ENCODE data around the gene ASIC2. TPM values are rescaled to one million over a fixed set of nuclear protein-coding genes. Genes with fewer than 3 reads are reported as not detected.

The ASIC2 gene
- total RNA-seq, 1 donor = not detected

DNA sequence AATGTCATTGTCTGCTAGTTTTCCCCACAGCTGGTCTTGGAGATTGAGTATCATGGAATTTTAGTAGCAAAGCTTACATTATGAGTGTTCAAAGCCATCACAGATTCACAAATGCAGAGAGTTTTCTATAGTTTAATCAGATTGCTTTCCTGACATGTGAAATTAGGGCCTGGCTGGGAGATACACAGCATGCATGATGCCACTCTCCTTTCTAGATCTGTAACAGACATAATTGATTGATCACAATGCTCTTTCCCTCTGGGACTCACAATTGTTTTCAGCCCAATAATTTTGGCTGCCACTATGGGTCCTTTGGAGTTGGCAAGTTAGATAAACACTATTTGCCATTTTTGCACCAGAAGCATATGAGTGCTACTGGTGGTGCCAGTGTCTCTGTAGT is 168.9 kb downstream of the ASIC2 start:
- Histone ChIP-seq H3K27me3 (ENCODE audit: insufficient read depth, low read length) (no peaks in the 10 kb centered on the region), H3K27ac (ENCODE audit: low read depth, low read length) (no peak overlapping the region), H3K79me2 (ENCODE audit: insufficient read depth, low read length) (no peaks in the 10 kb centered on the region), H3K36me3 (ENCODE audit: insufficient read depth, low read length) (no peaks in the 10 kb centered on the region), H3K4me1 (ENCODE audit: insufficient read depth, low read length) (no peaks in the 10 kb centered on the region), H2AFZ (ENCODE audit: low read length) (no peak overlapping the region), H4K20me1 (ENCODE audit: insufficient read depth, low read length) (no peaks in the 10 kb centered on the region), H3K4me2 (ENCODE audit: insufficient read depth, low read length) (no peak overlapping the region), H3K9me3 (ENCODE audit: low read depth, low read length) (no peaks in the 10 kb centered on the region), H3K4me3 (ENCODE audit: insufficient read depth, low read length) (no peak overlapping the region)
- no peak for DNase-seq (ENCODE audit: insufficient read length, low spot score, missing footprints)
- TF ChIP-seq, protein P1, sequence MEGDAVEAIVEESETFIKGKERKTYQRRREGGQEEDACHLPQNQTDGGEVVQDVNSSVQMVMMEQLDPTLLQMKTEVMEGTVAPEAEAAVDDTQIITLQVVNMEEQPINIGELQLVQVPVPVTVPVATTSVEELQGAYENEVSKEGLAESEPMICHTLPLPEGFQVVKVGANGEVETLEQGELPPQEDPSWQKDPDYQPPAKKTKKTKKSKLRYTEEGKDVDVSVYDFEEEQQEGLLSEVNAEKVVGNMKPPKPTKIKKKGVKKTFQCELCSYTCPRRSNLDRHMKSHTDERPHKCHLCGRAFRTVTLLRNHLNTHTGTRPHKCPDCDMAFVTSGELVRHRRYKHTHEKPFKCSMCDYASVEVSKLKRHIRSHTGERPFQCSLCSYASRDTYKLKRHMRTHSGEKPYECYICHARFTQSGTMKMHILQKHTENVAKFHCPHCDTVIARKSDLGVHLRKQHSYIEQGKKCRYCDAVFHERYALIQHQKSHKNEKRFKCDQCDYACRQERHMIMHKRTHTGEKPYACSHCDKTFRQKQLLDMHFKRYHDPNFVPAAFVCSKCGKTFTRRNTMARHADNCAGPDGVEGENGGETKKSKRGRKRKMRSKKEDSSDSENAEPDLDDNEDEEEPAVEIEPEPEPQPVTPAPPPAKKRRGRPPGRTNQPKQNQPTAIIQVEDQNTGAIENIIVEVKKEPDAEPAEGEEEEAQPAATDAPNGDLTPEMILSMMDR (IDR thresholded peaks at IDR 0.05; ENCODE audit: extremely low read depth, low read depth, low read length) = no peak

DNA sequence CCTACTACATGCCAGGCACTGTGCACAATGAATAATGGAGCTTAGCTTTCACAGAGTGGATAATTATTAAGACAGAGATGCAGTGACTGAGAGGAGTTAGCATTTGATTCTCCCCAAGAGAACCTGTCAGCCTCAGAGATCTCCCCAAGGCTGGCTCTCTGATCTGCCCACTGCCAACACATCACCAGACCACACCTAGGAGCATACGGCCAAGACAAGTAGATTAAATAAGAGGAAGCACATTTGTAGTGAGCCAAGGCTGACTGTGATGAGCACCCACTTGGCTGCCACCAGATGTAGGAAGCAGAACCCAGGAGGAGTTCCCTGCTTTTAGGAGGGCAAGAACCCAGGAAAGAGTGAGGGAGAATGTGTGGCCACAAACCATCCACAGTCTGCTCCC is 171.3 kb downstream of the ASIC2 start:
- no peak for DNase-seq (ENCODE audit: insufficient read length, low spot score, missing footprints)
- Histone ChIP-seq H3K27ac (ENCODE audit: low read depth, low read length) (no peak overlapping the region), H2AFZ (ENCODE audit: low read length) (no peak overlapping the region), H3K79me2 (ENCODE audit: insufficient read depth, low read length) (no peaks in the 10 kb centered on the region), H3K4me2 (ENCODE audit: insufficient read depth, low read length) (no peak overlapping the region), H3K4me3 (ENCODE audit: insufficient read depth, low read length) (no peak overlapping the region), H3K9me3 (ENCODE audit: low read depth, low read length) (no peaks in the 10 kb centered on the region), H3K27me3 (ENCODE audit: insufficient read depth, low read length) (no peaks in the 10 kb centered on the region), H3K4me1 (ENCODE audit: insufficient read depth, low read length) (no peaks in the 10 kb centered on the region), H3K36me3 (ENCODE audit: insufficient read depth, low read length) (no peaks in the 10 kb centered on the region), H4K20me1 (ENCODE audit: insufficient read depth, low read length) (no peaks in the 10 kb centered on the region)
- TF ChIP-seq, protein P1 (IDR thresholded peaks at IDR 0.05; ENCODE audit: extremely low read depth, low read depth, low read length) = no peak

DNA sequence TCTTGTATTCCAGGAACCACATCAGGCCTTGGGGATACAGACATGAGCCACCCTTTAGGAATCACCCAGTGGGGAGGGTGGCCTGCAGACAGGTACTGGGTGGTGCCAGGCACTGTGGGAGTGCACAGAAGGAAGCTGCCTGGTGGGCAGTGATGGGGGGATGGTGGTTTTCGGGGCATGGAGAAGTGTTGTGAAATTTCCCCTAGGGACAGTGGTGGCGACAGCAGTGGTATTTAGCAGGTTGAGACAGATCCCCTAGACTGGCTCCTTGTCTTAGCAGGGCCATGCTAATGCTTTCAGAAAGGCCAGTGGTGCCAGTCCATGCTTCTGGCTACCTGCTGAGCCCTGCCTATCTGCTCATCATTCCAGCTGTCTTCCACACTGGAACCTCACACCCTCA is 171.8 kb downstream of the ASIC2 start:
- TF ChIP-seq, protein P1 (IDR thresholded peaks at IDR 0.05; ENCODE audit: extremely low read depth, low read depth, low read length) = no peak
- no peaks in the 10 kb centered on the region for H4K20me1 ChIP-seq (ENCODE audit: insufficient read depth, low read length)

DNA sequence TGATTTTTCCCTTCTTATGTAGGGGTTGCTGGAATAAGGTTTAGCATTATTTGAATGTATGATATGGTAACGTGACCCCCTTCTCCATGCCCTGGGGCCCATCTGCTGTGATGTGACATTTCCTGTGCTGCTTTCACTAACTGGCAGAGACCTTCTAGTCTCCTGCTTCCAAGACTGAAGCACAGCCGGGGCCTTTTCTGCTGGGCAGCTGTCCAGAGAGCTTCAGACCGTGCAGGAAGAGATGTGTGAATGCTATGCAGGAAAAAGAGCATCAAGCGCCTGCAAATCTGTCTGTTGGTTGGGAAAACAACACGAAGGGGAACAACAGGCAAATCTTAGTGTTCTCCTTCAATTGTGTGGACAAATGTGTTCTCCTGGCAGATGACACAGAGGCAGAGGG is 173.0 kb downstream of the ASIC2 start:
- H3K27me3 ChIP-seq (ENCODE audit: insufficient read depth, low read length) = no peaks in the 10 kb centered on the region
- no peak overlapping the region for H3K27ac ChIP-seq (ENCODE audit: low read depth, low read length)
- H4K20me1 ChIP-seq (ENCODE audit: insufficient read depth, low read length) = no peaks in the 10 kb centered on the region
- no peak overlapping the region for H3K4me2 ChIP-seq (ENCODE audit: insufficient read depth, low read length)
- TF ChIP-seq, protein P1 (IDR thresholded peaks at IDR 0.05; ENCODE audit: extremely low read depth, low read depth, low read length) = no peak
- H3K4me3 ChIP-seq (ENCODE audit: insufficient read depth, low read length) = no peak overlapping the region
- H3K36me3 ChIP-seq (ENCODE audit: insufficient read depth, low read length) = no peaks in the 10 kb centered on the region
- no peaks in the 10 kb centered on the region for H3K79me2 ChIP-seq (ENCODE audit: insufficient read depth, low read length)
- no peaks in the 10 kb centered on the region for H3K9me3 ChIP-seq (ENCODE audit: low read depth, low read length)
- H3K4me1 ChIP-seq (ENCODE audit: insufficient read depth, low read length) = no peaks in the 10 kb centered on the region
- no peak for DNase-seq (ENCODE audit: insufficient read length, low spot score, missing footprints)
- H2AFZ ChIP-seq (ENCODE audit: low read length) = no peak overlapping the region

More for the DNA sequence above, 171.8 kb downstream of the ASIC2 start:
- H2AFZ ChIP-seq (ENCODE audit: low read length) = no peak overlapping the region
- H3K9me3 ChIP-seq (ENCODE audit: low read depth, low read length) = no peaks in the 10 kb centered on the region
- H3K79me2 ChIP-seq (ENCODE audit: insufficient read depth, low read length) = no peaks in the 10 kb centered on the region
- H3K4me2 ChIP-seq (ENCODE audit: insufficient read depth, low read length) = no peak overlapping the region
- H3K36me3 ChIP-seq (ENCODE audit: insufficient read depth, low read length) = no peaks in the 10 kb centered on the region
- no peak for DNase-seq (ENCODE audit: insufficient read length, low spot score, missing footprints)
- H3K27ac ChIP-seq (ENCODE audit: low read depth, low read length) = no peak overlapping the region
- no peak overlapping the region for H3K4me3 ChIP-seq (ENCODE audit: insufficient read depth, low read length)
- no peaks in the 10 kb centered on the region for H3K27me3 ChIP-seq (ENCODE audit: insufficient read depth, low read length)
- no peaks in the 10 kb centered on the region for H3K4me1 ChIP-seq (ENCODE audit: insufficient read depth, low read length)

All from osteoblast (primary cell).